A549 (cell line): ENCODE data around the gene TSEN54. TPM values are rescaled to one million over a fixed set of nuclear protein-coding genes. Genes with fewer than 3 reads are reported as not detected.

ENCODE experiments used
- ATAC-seq, 2 experiments: fragments of 200-7000 bp in 1 of 2; fragments of >200 bp in 1 of 2; cut with Nextera tagmentation in 1 of 2; cut with Tn5 transposase in 1 of 2; 3 replicates each; pipeline versions ENCODE4 v1.8.0 to v1.9.1; 2018 to 2020; ENCODE audit warnings: mild to moderate bottlenecking in 1 of 2, moderate library complexity in 1 of 2
- CTCF ChIA-PET: fragments of 300-600 bp; sonication (Branson Sonifier 250); formaldehyde crosslinking; extraction: SDS; loops from one replicate; lab custom pipeline; 2021; ENCODE audit warnings: antibody characterized with exemption, inconsistent platforms; lab: Yijun Ruan, JAX
- POLR2A ChIA-PET: fragments of 350-600 bp; formaldehyde crosslinking; extraction: SDS; loops from one replicate; lab custom pipeline; 2021; ENCODE audit warnings: antibody characterized with exemption, inconsistent platforms; lab: Yijun Ruan, JAX
- DNase-seq, 2 experiments: peaks; one replicate each; pipeline versions ENCODE4 v3.0.0 to v3.0.0-alpha.2; 2011 to 2016; ENCODE audit warnings: low read depth in 1 of 2, low spot score in 1 of 2
- FAIRE-seq: peaks from 2 replicates; lab custom pipeline; 2011; peaks lifted over from hg19 to GRCh38; lab: Jason Lieb, UNC
- H3K27ac ChIP-seq, 2 experiments: fragments of >200 bp; sonication (Bioruptor Twin); formaldehyde crosslinking; 3 replicates each; pipeline ENCODE4 v1.5.1; 2016 to 2017
- H3K4me1 ChIP-seq: fragments of >200 bp; sonication (Bioruptor Twin); formaldehyde crosslinking; 3 replicates; pipeline ENCODE4 v1.6.1; 2016
- H3K4me2 ChIP-seq: fragments of >200 bp; sonication (Bioruptor Twin); formaldehyde crosslinking; 3 replicates; pipeline ENCODE4 v1.6.1; 2016
- H3K4me3 ChIP-seq: fragments of >200 bp; sonication (Bioruptor Twin); formaldehyde crosslinking; 3 replicates; pipeline ENCODE4 v1.5.1; 2016
- H3K9me3 ChIP-seq: fragments of >200 bp; sonication (Bioruptor Twin); formaldehyde crosslinking; 3 replicates; pipeline ENCODE4 v1.6.1; 2016
- CHD2 ChIP-seq: fragments of 150-350 bp; IDR thresholded peaks from 2 replicates; pipeline ENCODE4 v1.6.1; 2014; ENCODE audit warnings: low read length; ENCODE audit not compliant: partially characterized antibody
- CHD4 ChIP-seq: fragments of 200-600 bp; sonication (generic); IDR thresholded peaks from 2 replicates; pipeline ENCODE4 v1.6.1; 2016; ENCODE audit warnings: antibody characterized with exemption, mild to moderate bottlenecking, borderline replicate concordance
- EHMT2 ChIP-seq: fragments of 200-600 bp; sonication (generic); IDR thresholded peaks from 2 replicates; pipeline ENCODE4 v1.6.1; 2016; ENCODE audit warnings: antibody characterized with exemption, low read depth, mild to moderate bottlenecking, moderate library complexity
- EP300 ChIP-seq, 2 experiments: fragments of >200 bp; sonication (Bioruptor Twin); formaldehyde crosslinking; IDR thresholded peaks; 2 replicates in 1 of 2; 3 replicates in 1 of 2; pipeline ENCODE4 v1.6.1; 2016 to 2017
- FOSB ChIP-seq: fragments of 250-450 bp; sonication (Bioruptor Pico); IDR thresholded peaks from 2 replicates; pipeline ENCODE4 v1.5.0; 2020; ENCODE audit warnings: mild to moderate bottlenecking, moderate library complexity
- FOSL2 ChIP-seq, 2 experiments: fragments of 450-650 bp in 1 of 2; fragments of >200 bp in 1 of 2; sonication (Bioruptor Twin) in 1 of 2; formaldehyde crosslinking; IDR thresholded peaks; 2 replicates each; pipeline versions ENCODE4 v1.5.0 to v1.6.1; 2016 to 2020; ENCODE audit warnings: mild to moderate bottlenecking in 1 of 2, moderate library complexity in 1 of 2
- GATA3 ChIP-seq: IDR thresholded peaks from 2 replicates; pipeline ENCODE4 v1.6.1; 2012; ENCODE audit warnings: borderline replicate concordance
- HDAC2 ChIP-seq: fragments of 200-600 bp; sonication (generic); IDR thresholded peaks from 2 replicates; pipeline ENCODE4 v1.6.1; 2016
- HES2 ChIP-seq: fragments of >200 bp; sonication (Bioruptor Twin); formaldehyde crosslinking; IDR thresholded peaks from 2 replicates; pipeline ENCODE4 v1.6.1; 2016
- HEYL ChIP-seq: fragments of 250-450 bp; sonication (Bioruptor Pico); IDR thresholded peaks from 2 replicates; pipeline ENCODE4 v1.8.0; 2021; ENCODE audit warnings: mild to moderate bottlenecking, moderate library complexity
- JUN ChIP-seq, 2 experiments: fragments of >200 bp; sonication (Bioruptor Twin); formaldehyde crosslinking; IDR thresholded peaks; 2 replicates in 1 of 2; 3 replicates in 1 of 2; pipeline ENCODE4 v1.6.1; 2016 to 2017
- JUNB ChIP-seq: fragments of >200 bp; sonication (Bioruptor Twin); formaldehyde crosslinking; IDR thresholded peaks from 2 replicates; pipeline ENCODE4 v1.6.1; 2016
- KDM1A ChIP-seq: fragments of 200-600 bp; sonication (generic); IDR thresholded peaks from 2 replicates; pipeline ENCODE4 v1.6.1; 2016; ENCODE audit warnings: low read depth, mild to moderate bottlenecking
- KDM5A ChIP-seq: fragments of 200-600 bp; sonication (generic); IDR thresholded peaks from 2 replicates; pipeline ENCODE4 v1.6.1; 2016; ENCODE audit warnings: antibody characterized with exemption, mild to moderate bottlenecking
- MAX ChIP-seq: IDR thresholded peaks from 2 replicates; pipeline ENCODE4 v1.6.1; 2012
- MYC ChIP-seq: IDR thresholded peaks from 2 replicates; pipeline ENCODE4 v1.6.1; 2012; ENCODE audit warnings: mild to moderate bottlenecking, inconsistent platforms, low read length, improper control_type of control experiment, borderline replicate concordance
- PHF8 ChIP-seq: fragments of 200-600 bp; sonication (generic); IDR thresholded peaks from 2 replicates; pipeline ENCODE4 v1.6.1; 2016; ENCODE audit warnings: low read depth, mild to moderate bottlenecking, antibody characterized with exemption, moderate library complexity, borderline replicate concordance
- POLR2A ChIP-seq: IDR thresholded peaks from 2 replicates; pipeline ENCODE4 v1.6.1; 2012; ENCODE audit warnings: mild to moderate bottlenecking, low read length
- RAD21 ChIP-seq, 2 experiments: fragments of >200 bp in 1 of 2; sonication (Bioruptor Twin) in 1 of 2; formaldehyde crosslinking in 1 of 2; IDR thresholded peaks in 1 of 2; conservative IDR thresholded peaks in 1 of 2; 2 replicates in 1 of 2; 3 replicates in 1 of 2; pipeline ENCODE4 v1.6.1; 2012 to 2018; ENCODE audit warnings: inconsistent platforms in 1 of 2
- RCOR1 ChIP-seq: fragments of 150-350 bp; IDR thresholded peaks from 2 replicates; pipeline ENCODE4 v1.6.1; 2014; ENCODE audit warnings: antibody characterized with exemption, low read length, low read depth
- REST ChIP-seq: fragments of 200-600 bp; sonication (generic); IDR thresholded peaks from 2 replicates; pipeline ENCODE4 v1.6.1; 2016; ENCODE audit warnings: antibody characterized with exemption, mild to moderate bottlenecking, moderate library complexity
- RFX5 ChIP-seq: fragments of 450-650 bp; IDR thresholded peaks from 2 replicates; pipeline ENCODE4 v1.7.1; 2014; ENCODE audit warnings: antibody characterized with exemption, mild to moderate bottlenecking, moderate library complexity
- RNF2 ChIP-seq: fragments of 200-600 bp; sonication (generic); IDR thresholded peaks from 2 replicates; pipeline ENCODE4 v1.6.1; 2016; ENCODE audit warnings: low read depth, mild to moderate bottlenecking, antibody characterized with exemption, moderate library complexity, borderline replicate concordance
- SREBF2 ChIP-seq: fragments of 450-650 bp; IDR thresholded peaks from 2 replicates; pipeline ENCODE4 v1.6.1; 2014; ENCODE audit warnings: mild to moderate bottlenecking, moderate library complexity
- TP53 ChIP-seq: fragments of 250-450 bp; sonication (Bioruptor Pico); IDR thresholded peaks from 2 replicates; pipeline ENCODE4 v1.5.0; 2021; ENCODE audit warnings: mild to moderate bottlenecking, moderate library complexity
- ZSCAN20 ChIP-seq: fragments of 250-450 bp; sonication (Bioruptor Pico); IDR thresholded peaks from 2 replicates; pipeline ENCODE4 v1.8.0; 2022; ENCODE audit warnings: mild to moderate bottlenecking, moderate library complexity
- WGBS: methylation state at CpG from one replicate; pipeline ENCODE4 v1.1.6; 2017; ENCODE audit errors: missing lambda C conversion rate; 5-methylcytosine and 5-hydroxymethylcytosine counted together
- polyA plus RNA-seq, 4 experiments: library from polyadenylated mRNA; depleted of rRNA in 3 of 4; stranded (reverse); fragments of >200 nt; fragmentation: RNase III in 1 of 4; extraction: RNeasy Plus Mini Kit Qiagen cat#74134 plus additional on column Dnase treatment in 1 of 4; gene quantifications; 2 replicates in 3 of 4; 3 replicates in 1 of 4; pipeline ENCODE4 v1.2.3, GENCODE V29; 2011 to 2017

TSEN54 gene
- polyA plus RNA-seq, 2 of the 4 experiments (the other 2 are of a cell fraction): 24.8 to 38.4 TPM

- TF ChIP-seq JUNB (no peak), MYC (peak; percentile 51; the same call in 1 of the 2 replicates), JUN (IDR thresholded peaks at IDR 0.05) (peak in 1 of 2 experiments; percentile 36; a peak in 2 of 5 replicates)
- peak overlapping the region; percentile 91 to 98 for H3K27ac ChIP-seq
- DNase-seq: peak in 1 of 2 experiments; percentile 52
- no peaks in the 10 kb centered on the region for H3K9me3 ChIP-seq
- peak in 1 of 2 experiments; percentile 15; a peak in 3 of 6 replicates for ATAC-seq
- FAIRE-seq: no peak
- H3K4me3 ChIP-seq: peak overlapping the region; percentile 89
- peak overlapping the region; percentile 98 for H3K4me2 ChIP-seq
- WGBS: under 1% methylated on average over 7 of the region's 65 CpGs
- peaks cover 36% of the 10 kb centered on the region for H3K4me1 ChIP-seq
- CTCF ChIA-PET: interaction anchor here (0.7 to 7.1 kb wide), 53 partner anchors 8 to 380 kb away, joined by 3 to 55 read pairs (median 5); partner anchors contain the start of genes LLGL2, MIF4GD, SMIM5 and TMEM94
- POLR2A ChIA-PET: interaction anchor here (0.5 to 1.7 kb wide), 12 partner anchors 8 to 263 kb away, joined by 3 to 19 read pairs (median 4); partner anchors contain the start of genes GRB2, LLGL2, MIF4GD and SLC25A19
Measured at GRCh38 chr17:75516619-75517296, 430 bp downstream of the TSEN54 start.

- peaks cover 29% of the 10 kb centered on the region for H3K4me1 ChIP-seq
- DNase-seq (peak in 1 of 2 experiments; percentile 81), ATAC-seq (no peak), FAIRE-seq (no peak)
- peak overlapping the region; percentile 89 for H3K4me3 ChIP-seq
- 38% methylated on average over 10 of the region's 10 CpGs for WGBS
- ChIA-PET CTCF (interaction anchor here (1.0 to 7.1 kb wide), 18 partner anchors 9 to 233 kb away, joined by 3 to 55 read pairs (median 8); partner anchors contain the start of gene SMIM5), POLR2A (interaction anchor here (0.8 to 1.7 kb wide), 3 partner anchors 7 to 61 kb away, joined by 4 to 19 read pairs (median 12); partner anchors contain the start of genes LLGL2 and TMEM94)
- peak overlapping the region; percentile 98 for H3K4me2 ChIP-seq
- H3K27ac ChIP-seq: peak overlapping the region; percentile 91 to 98
- TF ChIP-seq ZSCAN20 (CRISPR knock-in tag): no peak
- TF ChIP-seq POLR2A: no peak
- TF ChIP-seq EP300 (IDR thresholded peaks at IDR 0.05): no peak
- TF ChIP-seq FOSL2 (IDR thresholded peaks at IDR 0.05): no peak
- TF ChIP-seq FOSL2 (CRISPR knock-in tag; IDR thresholded peaks at IDR 0.05): no peak
- TF ChIP-seq KDM5A: no peak
- TF ChIP-seq HDAC2: no peak
- TF ChIP-seq CHD2: no peak
- no peak for TF ChIP-seq RFX5
- TF ChIP-seq EHMT2: no peak
- no peak for TF ChIP-seq SREBF2
- TF ChIP-seq REST: no peak
- no peak for TF ChIP-seq PHF8
- no peaks in the 10 kb centered on the region for H3K9me3 ChIP-seq
Measured at GRCh38 chr17:75517297-75517865, 1.1 kb downstream of the TSEN54 start.

- FAIRE-seq: no peak
- WGBS: 93% methylated on average over 3 of the region's 3 CpGs
- peak overlapping the region; percentile 98; the same call in 1 of the 3 replicates for H3K4me2 ChIP-seq
Measured at GRCh38 chr17:75518201-75518600, 1.9 kb downstream of the TSEN54 start.

More at GRCh38 chr17:75518201-75518600, 1.9 kb downstream of the TSEN54 start:
- no peak for TF ChIP-seq JUN (IDR thresholded peaks at IDR 0.05)
- TF ChIP-seq GATA3: no peak
- no peak for TF ChIP-seq CHD4
- TF ChIP-seq RCOR1: no peak
- TF ChIP-seq FOSB: no peak
- TF ChIP-seq MYC: no peak
- TF ChIP-seq RNF2: no peak
- no peak for TF ChIP-seq RAD21 (conservative IDR thresholded peaks at IDR 0.05 in 1 of 2, IDR thresholded peaks at IDR 0.05 in 1 of 2)
- TF ChIP-seq MAX: no peak
- TF ChIP-seq KDM1A: no peak
- TF ChIP-seq SREBF2: no peak
- TF ChIP-seq HEYL: no peak
- TF ChIP-seq KDM5A: no peak
- no peak for TF ChIP-seq TP53 (CRISPR knock-in tag)
- no peak for TF ChIP-seq JUNB
- no peak for TF ChIP-seq HES2
- TF ChIP-seq, all 56 proteins: peak for 0
- Histone ChIP-seq H3K4me1 (peaks cover 22% of the 10 kb centered on the region), H3K27ac (no peak overlapping the region), H3K9me3 (no peaks in the 10 kb centered on the region), H3K4me3 (no peak overlapping the region)
- ChIA-PET POLR2A (no interaction called here), CTCF (interaction anchor here (0.6 to 7.1 kb wide), 13 partner anchors 13 to 232 kb away, joined by 3 to 55 read pairs (median 3); partner anchors contain the start of gene SMIM5)
- ATAC-seq (no peak), DNase-seq (no peak)
